OCI-LY7 (cell line): ENCODE results near the gene NR2F6.

Source experiments
- CTCF ChIP-seq: fragments of 200-600 bp; sonication (generic); conservative IDR thresholded peaks from 2 replicates; pipeline ENCODE4 v1.5.1; 2014; ENCODE audit warnings: mild to moderate bottlenecking, antibody characterized with exemption, low read length, moderate library complexity, mixed read lengths
- EZH2phosphoT487 ChIP-seq: fragments of 200-600 bp; sonication (generic); IDR thresholded peaks from 2 replicates; pipeline ENCODE4 v1.6.1; 2018; ENCODE audit warnings: low read depth, borderline replicate concordance, mild to moderate bottlenecking, mixed run types, antibody characterized with exemption, low read length, moderate library complexity, mixed read lengths

- no peak for TF ChIP-seq CTCF
- no peak for TF ChIP-seq EZH2phosphoT487
Observed at GRCh38 chr19:17275441-17276175, 29.9 kb upstream of the NR2F6 start.
